ENCODE data around the gene CEP63. TPM values are rescaled to one million over a fixed set of nuclear protein-coding genes. Genes with fewer than 3 reads are reported as not detected.

Gene CEP63
- total RNA-seq, 1 experiment from 2014 or later = 19.1 TPM

GRCh38 chr3:134559591-134559990, 73.7 kb downstream of the CEP63 start:
- Histone ChIP-seq H2AFZ (ENCODE audit: low read depth, low read length, poor library complexity, severe bottlenecking) (no peak overlapping the region), H3K9me3 (ENCODE audit: control insufficient read depth in 1 of 2, insufficient read depth in 1 of 2, low read depth in 1 of 2, low read length in 2 of 2) (no peaks in the 10 kb centered on the region), H3K79me2 (ENCODE audit: insufficient read depth, low read length) (no peaks in the 10 kb centered on the region), H3K4me3 (replicated peaks in 1 of 2; ENCODE audit: low read depth in 1 of 2, low read length in 2 of 2) (no peak overlapping the region), H3K27me3 (ENCODE audit: insufficient read depth, low read length) (no peaks in the 10 kb centered on the region), H3K4me2 (ENCODE audit: low read length) (no peak overlapping the region), H4K20me1 (ENCODE audit: insufficient read depth) (no peaks in the 10 kb centered on the region), H3K4me1 (ENCODE audit: control insufficient read depth in 1 of 2, insufficient read depth in 2 of 2, low read length in 2 of 2) (no peaks in the 10 kb centered on the region), H3K9ac (ENCODE audit: low read length) (no peak overlapping the region), H3K9me2 (ENCODE audit: insufficient read depth) (no peaks in the 10 kb centered on the region), H3K27ac (ENCODE audit: low read depth, low read length) (no peak overlapping the region), H3K36me3 (ENCODE audit: control insufficient read depth in 1 of 2, insufficient read depth in 2 of 2, low read length in 2 of 2) (no peaks in the 10 kb centered on the region)
- intact Hi-C loops (cut with micrococcal nuclease) = no loop called here
- DNase-seq (ENCODE audit: low read depth, low spot score) (no peak), ATAC-seq (no peak)
- no peak for TF ChIP-seq ZFX (IDR thresholded peaks at IDR 0.05)
- TF ChIP-seq EZH2 (IDR thresholded peaks at IDR 0.05) = no peak
- TF ChIP-seq, protein P1, sequence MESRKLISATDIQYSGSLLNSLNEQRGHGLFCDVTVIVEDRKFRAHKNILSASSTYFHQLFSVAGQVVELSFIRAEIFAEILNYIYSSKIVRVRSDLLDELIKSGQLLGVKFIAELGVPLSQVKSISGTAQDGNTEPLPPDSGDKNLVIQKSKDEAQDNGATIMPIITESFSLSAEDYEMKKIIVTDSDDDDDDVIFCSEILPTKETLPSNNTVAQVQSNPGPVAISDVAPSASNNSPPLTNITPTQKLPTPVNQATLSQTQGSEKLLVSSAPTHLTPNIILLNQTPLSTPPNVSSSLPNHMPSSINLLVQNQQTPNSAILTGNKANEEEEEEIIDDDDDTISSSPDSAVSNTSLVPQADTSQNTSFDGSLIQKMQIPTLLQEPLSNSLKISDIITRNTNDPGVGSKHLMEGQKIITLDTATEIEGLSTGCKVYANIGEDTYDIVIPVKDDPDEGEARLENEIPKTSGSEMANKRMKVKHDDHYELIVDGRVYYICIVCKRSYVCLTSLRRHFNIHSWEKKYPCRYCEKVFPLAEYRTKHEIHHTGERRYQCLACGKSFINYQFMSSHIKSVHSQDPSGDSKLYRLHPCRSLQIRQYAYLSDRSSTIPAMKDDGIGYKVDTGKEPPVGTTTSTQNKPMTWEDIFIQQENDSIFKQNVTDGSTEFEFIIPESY (IDR thresholded peaks at IDR 0.05; ENCODE audit: extremely low read depth, insufficient replicate concordance, low read length) = no peak
- no peak for TF ChIP-seq POLR2A (IDR thresholded peaks at IDR 0.05; ENCODE audit: borderline replicate concordance, extremely low read depth, insufficient read depth, insufficient read length)
- TF ChIP-seq TCF7L2 (IDR thresholded peaks at IDR 0.05; ENCODE audit: borderline replicate concordance, extremely low read depth, insufficient read depth, insufficient read length) = no peak
- TF ChIP-seq, protein P2, sequence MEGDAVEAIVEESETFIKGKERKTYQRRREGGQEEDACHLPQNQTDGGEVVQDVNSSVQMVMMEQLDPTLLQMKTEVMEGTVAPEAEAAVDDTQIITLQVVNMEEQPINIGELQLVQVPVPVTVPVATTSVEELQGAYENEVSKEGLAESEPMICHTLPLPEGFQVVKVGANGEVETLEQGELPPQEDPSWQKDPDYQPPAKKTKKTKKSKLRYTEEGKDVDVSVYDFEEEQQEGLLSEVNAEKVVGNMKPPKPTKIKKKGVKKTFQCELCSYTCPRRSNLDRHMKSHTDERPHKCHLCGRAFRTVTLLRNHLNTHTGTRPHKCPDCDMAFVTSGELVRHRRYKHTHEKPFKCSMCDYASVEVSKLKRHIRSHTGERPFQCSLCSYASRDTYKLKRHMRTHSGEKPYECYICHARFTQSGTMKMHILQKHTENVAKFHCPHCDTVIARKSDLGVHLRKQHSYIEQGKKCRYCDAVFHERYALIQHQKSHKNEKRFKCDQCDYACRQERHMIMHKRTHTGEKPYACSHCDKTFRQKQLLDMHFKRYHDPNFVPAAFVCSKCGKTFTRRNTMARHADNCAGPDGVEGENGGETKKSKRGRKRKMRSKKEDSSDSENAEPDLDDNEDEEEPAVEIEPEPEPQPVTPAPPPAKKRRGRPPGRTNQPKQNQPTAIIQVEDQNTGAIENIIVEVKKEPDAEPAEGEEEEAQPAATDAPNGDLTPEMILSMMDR (IDR thresholded peaks at IDR 0.05 in 2 of 3, conservative IDR thresholded peaks at IDR 0.05 in 1 of 3; ENCODE audit: borderline replicate concordance in 1 of 3, insufficient read depth in 1 of 3, low read depth in 2 of 3, low read length in 2 of 3) = no peak
- TF ChIP-seq, protein P3, sequence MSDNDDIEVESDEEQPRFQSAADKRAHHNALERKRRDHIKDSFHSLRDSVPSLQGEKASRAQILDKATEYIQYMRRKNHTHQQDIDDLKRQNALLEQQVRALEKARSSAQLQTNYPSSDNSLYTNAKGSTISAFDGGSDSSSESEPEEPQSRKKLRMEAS (IDR thresholded peaks at IDR 0.05) = no peak
- no peak for TF ChIP-seq FOSL1 (IDR thresholded peaks at IDR 0.05; ENCODE audit: low read depth)
- TF ChIP-seq RAD21 (IDR thresholded peaks at IDR 0.05; ENCODE audit: low read depth) = no peak
- TF ChIP-seq POLR2AphosphoS5 (IDR thresholded peaks at IDR 0.05; ENCODE audit: low read depth, low read length) = no peak
- TF ChIP-seq CEBPB (IDR thresholded peaks at IDR 0.05; ENCODE audit: low read depth) = no peak
- no peak for TF ChIP-seq EGR1 (IDR thresholded peaks at IDR 0.05; ENCODE audit: low read depth)
- ChIA-PET CTCF (no interaction called here), POLR2A (no interaction called here), RAD21 (ENCODE audit: low non-redundant PET in 1 of 2, low total read pairs in 2 of 2, uncharacterized antibody in 2 of 2, unreplicated experiment in 2 of 2) (no interaction called here)
- BruUV-seq (replicated peaks) = no TSS peak

Data from HCT116 (cell line).